Spinal cord (tissue), 10 donors: ENCODE data around the gene SLC2A1. TPM values are rescaled to one million over a fixed set of nuclear protein-coding genes. Genes with fewer than 3 reads are reported as not detected.
A peak's percentile ranks its signal among the peaks of the same experiment; 100 is the strongest.

Experiments
- DNase-seq, 6 donors: peaks; one replicate each; pipeline versions ENCODE4 v3.0.0 to v3.0.0-alpha.2; 2013 to 2015; ENCODE audit warnings: low spot score in 6 of 6, low read depth in 4 of 6
- H3K27ac ChIP-seq: one replicate; pipeline ENCODE4 v1.5.1; 2013; ENCODE audit warnings: low read depth, low read length, control low read depth
- H3K27me3 ChIP-seq: one replicate; pipeline ENCODE4 v1.6.1; 2013; ENCODE audit warnings: low read length; ENCODE audit not compliant: control insufficient read depth, insufficient read depth
- H3K36me3 ChIP-seq: one replicate; pipeline ENCODE4 v1.6.1; 2013; ENCODE audit warnings: low read length; ENCODE audit not compliant: control insufficient read depth, insufficient read depth
- H3K4me1 ChIP-seq: one replicate; pipeline ENCODE4 v1.6.1; 2013; ENCODE audit warnings: low read length; ENCODE audit not compliant: control insufficient read depth, insufficient read depth
- H3K4me3 ChIP-seq: one replicate; pipeline ENCODE4 v1.5.1; 2013; ENCODE audit warnings: low read depth, low read length, control low read depth
- H3K9me3 ChIP-seq: one replicate; pipeline ENCODE4 v1.6.1; 2013; ENCODE audit warnings: low read length; ENCODE audit not compliant: control insufficient read depth, insufficient read depth
- WGBS: methylation state at CpG from one replicate; pipeline ENCODE4 v1.1.5; 2013; ENCODE audit warnings: missing lambda C conversion rate; ENCODE audit not compliant: insufficient coverage; 5-methylcytosine and 5-hydroxymethylcytosine counted together
- polyA plus RNA-seq, 2 donors: library from polyadenylated mRNA; unstranded; fragments of 120-200 nt; gene quantifications; one replicate each; pipeline ENCODE4 v1.2.1, GENCODE V29; 2013; ENCODE audit not compliant: insufficient read length in 2 of 2
- total RNA-seq, 2 donors: library from RNA; depleted of rRNA in 1 of 2; stranded (reverse); fragments of 120-200 nt in 1 of 2; fragments of >200 nt in 1 of 2; gene quantifications; one replicate each; pipeline versions ENCODE4 v1.2.3 to v1.2.4, GENCODE V29; 2013 to 2014
- donor health status: healthy.

Gene SLC2A1
- total and polyA plus RNA-seq, 4 donors, result 74.4 to 127 (median 98.1) TPM

DNA sequence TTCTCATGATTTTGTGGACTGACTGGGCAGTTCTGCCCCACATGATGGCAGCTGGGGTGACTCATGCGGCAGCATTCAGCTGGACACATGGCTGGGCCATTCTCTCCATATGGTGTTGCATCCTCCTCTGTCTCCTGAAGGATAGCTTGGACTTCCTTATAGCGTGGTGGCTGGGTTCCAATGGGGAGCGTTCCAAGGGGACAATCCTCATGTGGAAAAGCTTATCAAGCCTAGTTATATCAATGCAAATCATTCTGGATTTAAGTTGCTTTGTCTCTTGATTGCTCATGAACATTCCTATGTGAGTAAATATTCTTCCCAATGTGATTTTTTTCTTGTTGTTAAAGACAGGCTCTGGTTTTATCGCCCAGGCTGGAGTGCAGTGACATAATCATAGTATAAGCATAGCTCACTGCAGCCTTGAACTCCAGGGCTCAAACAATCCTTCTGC is 13.2 kb upstream of the SLC2A1 start:
- H3K9me3 ChIP-seq, result no peaks in the 10 kb centered on the region
- no peaks in the 10 kb centered on the region for H3K27me3 ChIP-seq
- H3K36me3 ChIP-seq, result no peaks in the 10 kb centered on the region
- H3K27ac ChIP-seq, result no peak overlapping the region
- H3K4me1 ChIP-seq, result peaks cover 5% of the 10 kb centered on the region
- WGBS, result 50% methylated on average over 1 of the region's 4 CpGs
- peak in 1 of 6 donors; percentile 61 for DNase-seq
- H3K4me3 ChIP-seq, result no peak overlapping the region

DNA sequence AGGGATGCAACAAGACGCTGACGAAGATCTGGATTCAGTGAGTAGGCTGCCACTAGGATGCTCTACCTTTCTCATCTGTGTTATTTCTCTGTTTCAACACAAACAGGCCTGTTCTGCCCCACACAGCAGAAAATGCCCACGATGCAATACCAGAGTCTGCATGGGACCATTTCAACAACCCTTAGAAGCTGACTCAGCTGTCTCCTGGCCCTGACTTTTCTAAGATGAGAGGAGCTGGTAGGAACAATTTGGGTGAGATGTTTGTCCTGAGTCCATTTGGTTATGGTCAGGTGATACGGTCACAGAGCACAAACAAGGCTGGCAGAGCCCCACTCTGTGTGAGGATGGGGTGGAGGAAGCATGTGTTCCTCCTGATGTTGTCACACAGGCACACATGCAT is 11.5 kb upstream of the SLC2A1 start:
- H3K36me3 ChIP-seq, result no peaks in the 10 kb centered on the region
- peaks cover 5% of the 10 kb centered on the region for H3K4me1 ChIP-seq
- H3K9me3 ChIP-seq, result no peaks in the 10 kb centered on the region
- no peak overlapping the region for H3K27ac ChIP-seq
- WGBS, result 97% methylated on average over 3 of the region's 4 CpGs
- no peak overlapping the region for H3K4me3 ChIP-seq
- H3K27me3 ChIP-seq, result no peaks in the 10 kb centered on the region
- DNase-seq, result no peak

DNA sequence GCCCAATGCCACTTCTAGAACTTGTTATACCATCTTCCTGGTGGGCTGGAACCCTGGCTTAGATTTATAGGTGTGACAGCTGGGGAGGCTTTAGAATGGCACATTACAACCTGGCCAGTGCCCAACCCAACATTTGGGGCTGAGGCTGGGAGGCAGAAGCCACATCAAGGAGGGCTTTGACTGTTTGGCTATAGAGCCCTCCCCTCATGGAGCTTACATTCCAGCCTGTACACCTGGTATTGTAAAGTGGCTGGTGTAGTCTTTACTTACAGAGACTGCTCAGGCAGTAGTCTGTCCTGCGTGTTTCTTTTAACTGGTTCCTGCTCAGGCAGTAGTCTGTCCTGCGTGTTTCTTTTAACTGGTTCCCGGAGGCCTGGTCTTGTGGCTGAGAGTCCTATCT is 10.0 kb upstream of the SLC2A1 start:
- Histone ChIP-seq H3K27ac (no peak overlapping the region), H3K4me3 (no peak overlapping the region), H3K9me3 (no peaks in the 10 kb centered on the region), H3K36me3 (no peaks in the 10 kb centered on the region), H3K4me1 (no peaks in the 10 kb centered on the region), H3K27me3 (no peaks in the 10 kb centered on the region)
- no peak for DNase-seq
- 62% methylated on average over 2 of the region's 3 CpGs for WGBS

DNA sequence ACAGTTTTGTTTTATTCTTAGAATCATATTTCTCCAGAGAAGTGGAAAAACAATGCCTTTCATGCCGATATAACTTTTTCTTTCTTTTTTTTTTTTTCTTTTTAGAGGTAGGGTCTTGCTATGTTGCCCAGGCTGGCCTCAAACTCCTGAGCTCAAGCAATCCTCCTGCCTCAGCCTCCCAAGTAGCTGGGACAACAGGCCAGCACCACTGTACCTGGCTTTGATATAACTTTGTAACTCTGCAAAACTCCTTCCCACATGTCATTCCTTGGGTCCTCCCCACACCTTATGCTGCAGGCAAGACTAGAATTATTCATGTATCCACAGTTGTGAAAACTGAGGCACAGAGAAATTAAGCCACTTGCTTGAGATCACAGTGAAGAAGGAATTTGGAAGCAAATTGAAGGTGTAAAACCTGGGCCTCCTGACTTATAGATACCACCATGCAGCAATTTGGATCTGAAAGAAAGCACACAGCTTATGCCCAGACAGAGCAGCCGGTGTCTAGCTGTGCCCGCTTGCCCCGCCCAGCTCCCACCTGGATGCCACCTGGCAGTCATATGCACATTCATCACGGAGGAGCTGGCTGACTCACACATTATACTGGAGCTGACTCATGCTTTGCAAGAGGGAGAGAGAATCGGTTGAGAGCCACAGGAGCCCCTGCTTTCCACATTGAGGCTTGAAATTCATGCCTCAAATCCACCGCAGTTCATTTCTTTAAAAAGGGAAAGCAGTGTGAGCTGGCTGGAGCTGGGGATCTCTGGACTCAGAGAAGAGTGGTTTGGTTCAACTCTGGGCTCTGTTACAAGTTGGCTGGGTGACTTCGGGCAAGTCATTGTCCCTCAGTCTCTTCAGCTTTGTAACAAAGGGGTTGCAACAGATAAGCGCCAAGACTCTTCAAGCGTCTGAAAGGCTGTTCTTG is 8.3 kb upstream of the SLC2A1 start:
- whole genome bisulfite sequencing, result 79% methylated on average over 9 of the region's 10 CpGs
- no peaks in the 10 kb centered on the region for H3K36me3 ChIP-seq
- no peak for DNase-seq
- H3K9me3 ChIP-seq, result no peaks in the 10 kb centered on the region
- peaks cover 4% of the 10 kb centered on the region for H3K4me1 ChIP-seq
- no peak overlapping the region for H3K27ac ChIP-seq
- no peaks in the 10 kb centered on the region for H3K27me3 ChIP-seq
- no peak overlapping the region for H3K4me3 ChIP-seq

DNA sequence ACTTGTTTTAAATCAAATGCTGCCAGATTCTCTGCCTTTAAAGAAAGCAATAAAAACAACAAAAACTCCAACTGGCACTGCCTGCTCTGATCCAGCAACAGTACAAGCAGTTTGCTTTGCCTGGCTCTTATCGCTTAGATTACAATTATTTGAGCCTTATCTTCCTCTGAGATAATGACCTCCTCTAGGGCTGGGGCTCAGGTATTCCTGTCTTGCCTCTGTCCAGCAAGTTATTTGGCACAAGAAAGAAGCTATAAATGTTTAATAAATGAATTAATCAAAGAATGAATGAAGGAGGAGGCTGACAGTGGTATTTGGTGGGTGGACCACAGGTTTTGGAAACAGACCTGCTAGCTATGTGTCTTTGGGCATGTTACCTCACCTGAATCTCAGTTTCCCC is 6.7 kb upstream of the SLC2A1 start:
- Histone ChIP-seq H3K27ac (no peak overlapping the region), H3K4me3 (no peak overlapping the region), H3K27me3 (no peaks in the 10 kb centered on the region), H3K36me3 (no peaks in the 10 kb centered on the region), H3K4me1 (peaks cover 7% of the 10 kb centered on the region), H3K9me3 (no peaks in the 10 kb centered on the region)
- no CpG with 5 or more reads among the region's 1 CpG for WGBS
- no peak for DNase-seq

DNA sequence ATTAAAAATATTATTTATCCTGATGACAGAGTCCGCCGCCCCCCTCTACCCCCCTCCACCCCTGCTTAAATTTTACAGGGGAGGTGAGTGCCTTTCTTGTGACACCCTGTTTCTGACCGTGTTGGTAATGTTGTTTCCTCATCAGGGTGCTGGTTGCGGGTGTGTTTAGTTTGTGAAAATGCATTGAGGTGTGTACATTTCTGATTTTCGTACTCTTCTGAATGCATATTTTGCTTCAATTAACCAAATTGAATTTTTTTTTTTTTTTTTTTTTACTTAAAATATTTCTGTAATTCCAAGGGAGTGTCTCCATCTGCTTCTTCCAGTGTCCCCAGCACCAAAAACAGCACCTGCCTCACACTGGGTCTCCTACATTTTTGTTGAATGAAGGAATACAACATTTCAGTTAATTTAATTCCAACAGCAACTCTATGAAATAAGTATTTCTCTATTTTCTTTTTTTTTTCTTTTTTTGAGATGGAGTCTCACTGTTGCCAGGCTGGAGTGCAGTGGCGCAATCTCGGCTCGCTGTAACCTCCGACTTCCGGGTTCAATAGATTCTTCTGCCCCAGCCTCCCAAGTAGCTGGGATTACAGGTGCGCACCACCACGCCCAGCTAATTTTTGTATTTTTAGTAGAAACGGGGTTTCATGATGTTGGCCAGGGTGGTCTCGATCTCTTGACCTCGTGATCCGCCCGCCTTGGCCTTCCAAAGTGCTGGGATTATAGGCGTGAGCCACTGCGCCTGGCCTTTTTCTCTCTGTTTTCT is 5.6 kb upstream of the SLC2A1 start:
- Histone ChIP-seq H3K27ac (no peak overlapping the region), H3K36me3 (no peaks in the 10 kb centered on the region), H3K4me1 (peaks cover 15% of the 10 kb centered on the region), H3K27me3 (no peaks in the 10 kb centered on the region), H3K9me3 (no peaks in the 10 kb centered on the region), H3K4me3 (no peak overlapping the region)
- DNase-seq, result no peak
- over 99% methylated on average over 14 of the region's 19 CpGs for WGBS

DNA sequence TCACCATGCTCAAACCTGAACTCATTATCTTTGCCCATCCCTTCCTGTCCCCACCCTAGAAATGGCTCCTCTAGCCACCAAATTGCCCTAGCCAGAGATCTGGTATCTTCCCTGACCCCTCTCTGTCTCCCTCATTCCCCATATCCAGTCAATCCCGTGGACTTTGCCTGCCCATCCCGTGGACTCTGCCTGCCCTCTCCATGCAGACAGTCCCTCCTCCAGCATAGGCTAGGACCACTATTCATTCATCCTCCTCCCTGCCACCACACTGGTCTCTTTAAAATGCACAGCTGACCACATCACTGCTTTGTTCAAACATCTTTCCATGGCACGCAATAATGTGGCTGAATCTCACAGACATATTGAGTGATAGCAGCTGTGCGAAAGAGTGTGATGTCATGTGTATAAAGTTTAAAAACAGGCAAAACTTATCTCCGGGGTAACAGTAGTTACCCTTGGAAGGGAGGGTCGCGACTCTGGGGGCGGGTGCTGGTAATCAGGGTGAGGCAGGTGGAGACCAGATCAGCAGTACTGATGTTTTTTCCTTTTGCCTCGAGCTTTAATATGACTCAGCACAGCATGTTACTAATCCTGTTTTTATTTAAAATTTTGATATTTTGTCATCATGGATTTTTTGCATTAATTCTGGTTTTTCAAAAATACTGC is 4.8 kb upstream of the SLC2A1 start:
- H3K4me1 ChIP-seq, result peaks cover 19% of the 10 kb centered on the region
- H3K36me3 ChIP-seq, result no peaks in the 10 kb centered on the region
- DNase-seq, result no peak
- H3K4me3 ChIP-seq, result no peak overlapping the region
- no peaks in the 10 kb centered on the region for H3K9me3 ChIP-seq
- WGBS, result 28% methylated on average over 6 of the region's 9 CpGs
- no peak overlapping the region for H3K27ac ChIP-seq
- H3K27me3 ChIP-seq, result no peaks in the 10 kb centered on the region

DNA sequence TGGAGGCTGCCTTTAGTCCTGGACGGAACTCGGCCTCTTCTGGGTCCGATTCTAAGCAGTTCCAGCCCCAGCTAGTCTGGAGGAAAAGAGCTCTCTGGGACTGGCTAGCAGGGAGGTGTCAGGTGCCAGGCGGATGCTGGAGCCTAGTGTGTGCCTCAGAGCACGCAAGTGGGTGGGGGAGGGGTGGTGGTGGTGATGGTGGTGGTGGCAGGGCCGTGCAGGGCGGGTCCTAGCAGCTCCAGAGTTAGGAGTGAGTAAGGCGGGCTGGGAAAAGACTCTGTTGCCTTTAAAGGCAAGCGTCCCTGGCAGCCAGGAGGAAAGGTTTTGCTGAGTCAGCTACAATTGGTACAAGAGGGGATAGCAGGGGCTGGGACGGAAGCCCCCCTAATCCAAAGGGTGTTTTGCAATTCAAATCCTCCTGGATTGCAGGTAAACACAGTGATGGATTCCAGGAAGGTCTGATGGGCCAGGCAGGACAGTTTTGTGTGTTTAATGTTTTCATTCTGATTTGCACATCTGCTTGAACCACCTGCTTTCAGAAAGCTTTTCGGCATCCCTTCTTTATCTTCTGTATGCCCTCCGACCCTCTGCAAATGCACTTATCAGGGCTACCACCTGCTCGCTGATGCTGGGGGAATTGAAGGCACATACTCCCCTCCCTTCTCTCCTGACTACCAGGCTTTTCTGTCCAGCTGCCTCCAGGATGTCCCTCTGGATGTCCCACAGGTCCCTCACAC is 4.1 kb upstream of the SLC2A1 start:
- no peak overlapping the region for H3K27ac ChIP-seq
- DNase-seq, result peak in 1 of 6 donors; percentile 27
- WGBS, result 28% methylated on average over 12 of the region's 13 CpGs

More for the DNA sequence above, 4.1 kb upstream of the SLC2A1 start:
- H3K27me3 ChIP-seq, result no peaks in the 10 kb centered on the region
- no peaks in the 10 kb centered on the region for H3K9me3 ChIP-seq
- no peaks in the 10 kb centered on the region for H3K36me3 ChIP-seq
- peaks cover 20% of the 10 kb centered on the region for H3K4me1 ChIP-seq
- no peak overlapping the region for H3K4me3 ChIP-seq
